Measurements from ENCODE around the gene DAAM1. TPM values are rescaled to one million over a fixed set of nuclear protein-coding genes. Genes with fewer than 3 reads are reported as not detected.

Gene DAAM1
- total RNA-seq, 1 experiment from 2014 or later, result 35.3 TPM

DNA sequence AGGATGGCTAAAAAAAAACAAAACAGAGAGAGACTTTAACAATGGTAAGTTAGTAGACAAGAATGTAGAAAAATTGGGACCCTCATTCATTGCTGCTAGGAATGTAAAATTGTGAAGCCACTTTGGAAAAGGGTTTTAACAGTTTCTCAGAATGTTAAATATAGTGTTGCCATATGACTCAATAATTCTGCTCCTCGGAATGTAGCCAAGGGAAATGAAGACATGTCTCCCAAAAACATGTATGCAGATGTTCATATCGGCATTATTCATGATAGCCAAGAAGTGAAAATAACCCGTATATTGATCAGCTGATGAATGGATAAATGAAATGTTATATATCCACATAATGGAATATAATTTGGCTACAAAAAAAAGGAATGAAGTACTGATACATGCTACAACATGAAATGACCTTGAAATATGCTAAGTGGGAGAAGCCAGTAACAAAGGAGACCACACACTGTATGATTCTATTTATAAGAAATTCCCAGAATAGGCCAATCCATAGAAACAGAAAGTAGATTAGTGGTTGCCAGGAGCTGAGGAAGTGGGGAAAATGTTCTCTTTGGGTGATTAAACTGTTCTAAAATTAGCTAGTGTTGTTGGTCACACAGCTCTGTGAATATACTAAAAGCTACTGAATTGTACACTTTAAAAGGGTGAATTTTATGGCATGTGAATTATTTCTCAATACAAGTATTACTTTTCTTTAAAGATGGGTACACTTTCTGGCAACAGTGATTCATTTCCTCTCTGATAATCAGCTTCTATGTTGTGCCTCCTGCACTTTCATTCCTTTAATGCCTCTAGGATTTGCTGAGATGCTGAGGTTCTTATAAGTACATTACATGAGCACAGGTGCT lies 132.5 kb downstream of the DAAM1 start:
- Mint-ChIP-seq H3K4me3 (ENCODE audit: unreplicated experiment) (no peak overlapping the region), H3K9me3 (ENCODE audit: unreplicated experiment) (no peaks in the 10 kb centered on the region), H3K4me1 (ENCODE audit: low read depth, unreplicated experiment) (no peaks in the 10 kb centered on the region), H3K27me3 (ENCODE audit: insufficient read depth, unreplicated experiment) (no peaks in the 10 kb centered on the region), H3K36me3 (ENCODE audit: insufficient read depth, unreplicated experiment) (peaks cover 4% of the 10 kb centered on the region), H3K27ac (ENCODE audit: unreplicated experiment) (no peak overlapping the region)
- no TSS peak for BruUV-seq (replicated peaks)
- ChIA-PET CTCF (interaction anchor here (0.6 kb wide), 1 partner anchor 35 kb away, joined by 3 read pairs; no protein-coding TSS in a partner anchor), POLR2A (no interaction called here)
- Histone ChIP-seq H3K27me3 (replicated peaks; ENCODE audit: control insufficient read depth, insufficient read depth, low read length) (no peaks in the 10 kb centered on the region), H3K36me3 (ENCODE audit: control insufficient read depth, insufficient read depth, low read length) (peaks cover 2% of the 10 kb centered on the region), H3K4me3 (ENCODE audit: low read depth, low read length) (no peak overlapping the region), H3K9me3 (no peaks in the 10 kb centered on the region), H3K4me1 (no peaks in the 10 kb centered on the region)
- intact Hi-C loops (cut with micrococcal nuclease; ENCODE audit: unreplicated experiment), result no loop called here
- no peak for TF ChIP-seq CTCF (IDR thresholded peaks at IDR 0.05; ENCODE audit: insufficient read depth in 1 of 2, low read depth in 1 of 2, low read length in 1 of 2, severe bottlenecking in 1 of 2, unreplicated experiment in 1 of 2)
- DNase-seq, result no peak

GRCh38 chr14:59321626-59321949 lies 133.1 kb downstream of the DAAM1 start:
- DNase-seq, result no peak
- intact Hi-C loops (cut with micrococcal nuclease; ENCODE audit: unreplicated experiment), result no loop called here
- no peaks in the 10 kb centered on the region for H3K9me3 Mint-ChIP-seq (ENCODE audit: unreplicated experiment)
- H3K27ac Mint-ChIP-seq (ENCODE audit: unreplicated experiment), result no peak overlapping the region
- no peak overlapping the region for H3K4me3 Mint-ChIP-seq (ENCODE audit: unreplicated experiment)
- peaks cover 4% of the 10 kb centered on the region for H3K36me3 Mint-ChIP-seq (ENCODE audit: insufficient read depth, unreplicated experiment)
- peaks cover 2% of the 10 kb centered on the region for H3K36me3 ChIP-seq (ENCODE audit: control insufficient read depth, insufficient read depth, low read length)
- H3K27me3 Mint-ChIP-seq (ENCODE audit: insufficient read depth, unreplicated experiment), result no peaks in the 10 kb centered on the region
- H3K9me3 ChIP-seq, result no peaks in the 10 kb centered on the region
- BruUV-seq (replicated peaks), result no TSS peak
- no peaks in the 10 kb centered on the region for H3K27me3 ChIP-seq (replicated peaks; ENCODE audit: control insufficient read depth, insufficient read depth, low read length)
- CTCF ChIA-PET, result no interaction called here
- POLR2A ChIA-PET, result no interaction called here
- H3K4me1 Mint-ChIP-seq (ENCODE audit: low read depth, unreplicated experiment), result no peaks in the 10 kb centered on the region
- H3K4me3 ChIP-seq (ENCODE audit: low read depth, low read length), result no peak overlapping the region
- H3K4me1 ChIP-seq, result no peaks in the 10 kb centered on the region
- no peak for TF ChIP-seq CTCF (IDR thresholded peaks at IDR 0.05; ENCODE audit: insufficient read depth in 1 of 2, low read depth in 1 of 2, low read length in 1 of 2, severe bottlenecking in 1 of 2, unreplicated experiment in 1 of 2)

GRCh38 chr14:59325906-59326305 lies 137.4 kb downstream of the DAAM1 start:
- intact Hi-C loops (cut with micrococcal nuclease; ENCODE audit: unreplicated experiment), result no loop called here
- H3K36me3 ChIP-seq (ENCODE audit: control insufficient read depth, insufficient read depth, low read length), result peaks cover 2% of the 10 kb centered on the region
- H3K4me1 ChIP-seq, result no peaks in the 10 kb centered on the region
- POLR2A ChIA-PET, result no interaction called here
- BruUV-seq (replicated peaks), result no TSS peak
- CTCF ChIA-PET, result no interaction called here
- Mint-ChIP-seq H3K27me3 (ENCODE audit: insufficient read depth, unreplicated experiment) (no peaks in the 10 kb centered on the region), H3K4me3 (ENCODE audit: unreplicated experiment) (no peak overlapping the region), H3K36me3 (ENCODE audit: insufficient read depth, unreplicated experiment) (peaks cover 4% of the 10 kb centered on the region), H3K27ac (ENCODE audit: unreplicated experiment) (no peak overlapping the region), H3K4me1 (ENCODE audit: low read depth, unreplicated experiment) (no peaks in the 10 kb centered on the region), H3K9me3 (ENCODE audit: unreplicated experiment) (no peaks in the 10 kb centered on the region)
- no peaks in the 10 kb centered on the region for H3K9me3 ChIP-seq
- no peak for TF ChIP-seq CTCF (IDR thresholded peaks at IDR 0.05; ENCODE audit: insufficient read depth in 1 of 2, low read depth in 1 of 2, low read length in 1 of 2, severe bottlenecking in 1 of 2, unreplicated experiment in 1 of 2)
- H3K4me3 ChIP-seq (ENCODE audit: low read depth, low read length), result no peak overlapping the region
- no peak for DNase-seq
- H3K27me3 ChIP-seq (replicated peaks; ENCODE audit: control insufficient read depth, insufficient read depth, low read length), result no peaks in the 10 kb centered on the region
